ENCODE data around the gene CD209. TPM values are rescaled to one million over a fixed set of nuclear protein-coding genes. Genes with fewer than 3 reads are reported as not detected.

The CD209 gene
- total and polyA plus RNA-seq, 9 of the 15 experiments (the other 6 are each of a cell fraction or from before 2014, with no cell fraction given) = 0.01 TPM; not detected in 8

DNA sequence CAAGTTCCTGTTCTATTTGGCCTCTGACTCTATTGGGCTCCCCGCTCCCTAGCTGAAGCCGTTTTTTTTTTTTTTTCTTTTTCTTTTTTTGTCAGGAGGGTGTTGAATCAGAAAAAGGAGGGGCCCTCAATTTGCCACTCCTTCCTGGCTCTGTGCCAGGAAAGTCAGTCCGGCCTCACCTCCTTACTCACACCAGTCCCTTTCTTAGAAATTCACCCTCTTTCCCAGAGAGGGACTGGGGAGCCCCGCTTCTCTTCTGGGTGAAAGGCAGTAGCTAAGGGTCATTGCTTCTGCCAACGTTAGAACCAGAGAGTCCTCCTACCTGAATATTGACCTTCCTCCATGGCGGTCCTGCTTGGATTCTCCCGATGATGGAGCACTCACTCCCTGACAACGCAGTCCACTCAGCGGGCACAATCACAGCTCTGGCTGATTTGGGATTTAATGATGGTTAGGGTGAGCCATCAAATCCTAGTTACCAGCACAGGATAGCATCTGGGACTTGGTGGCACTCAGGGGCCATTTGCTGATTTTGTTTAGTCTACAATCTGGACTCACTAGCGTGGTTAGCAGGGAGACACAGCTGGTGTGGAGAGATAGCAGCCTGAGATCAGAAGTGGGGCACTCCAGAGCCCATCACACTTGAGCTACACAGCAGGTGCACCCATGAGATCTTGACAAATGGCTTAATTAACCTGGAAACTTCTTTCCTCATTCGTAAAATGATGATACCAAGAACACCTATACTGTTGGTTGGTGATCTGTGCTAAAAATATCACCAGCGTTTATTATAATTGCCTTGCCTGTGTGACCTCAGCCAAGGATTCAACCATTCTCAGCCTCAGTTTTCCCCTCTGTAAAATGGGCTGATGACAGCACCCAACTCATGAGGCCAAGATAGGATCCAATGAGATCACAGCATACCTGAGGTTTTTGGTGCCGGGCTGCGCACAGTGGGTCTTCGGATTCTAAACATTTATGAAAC is 47.6 kb downstream of the CD209 start (continued):
- TF ChIP-seq, protein P1, sequence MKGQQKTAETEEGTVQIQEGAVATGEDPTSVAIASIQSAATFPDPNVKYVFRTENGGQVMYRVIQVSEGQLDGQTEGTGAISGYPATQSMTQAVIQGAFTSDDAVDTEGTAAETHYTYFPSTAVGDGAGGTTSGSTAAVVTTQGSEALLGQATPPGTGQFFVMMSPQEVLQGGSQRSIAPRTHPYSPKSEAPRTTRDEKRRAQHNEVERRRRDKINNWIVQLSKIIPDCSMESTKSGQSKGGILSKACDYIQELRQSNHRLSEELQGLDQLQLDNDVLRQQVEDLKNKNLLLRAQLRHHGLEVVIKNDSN (CRISPR knock-in tag; IDR thresholded peaks at IDR 0.05) = 0 out of 2 replicates have a peak, but pooled peaks have one; percentile 19
- TF ChIP-seq SMARCA5 (IDR thresholded peaks at IDR 0.05) = peak; percentile 79; the same call in 1 of the 2 replicates
- peak; percentile 76 for TF ChIP-seq MTA2 (IDR thresholded peaks at IDR 0.05; ENCODE audit: low read depth)
- no peak for TF ChIP-seq DIDO1 (tag; IDR thresholded peaks at IDR 0.05; ENCODE audit: low read depth)
- TF ChIP-seq LEF1 (IDR thresholded peaks at IDR 0.05) = no peak
- TF ChIP-seq, protein P2, sequence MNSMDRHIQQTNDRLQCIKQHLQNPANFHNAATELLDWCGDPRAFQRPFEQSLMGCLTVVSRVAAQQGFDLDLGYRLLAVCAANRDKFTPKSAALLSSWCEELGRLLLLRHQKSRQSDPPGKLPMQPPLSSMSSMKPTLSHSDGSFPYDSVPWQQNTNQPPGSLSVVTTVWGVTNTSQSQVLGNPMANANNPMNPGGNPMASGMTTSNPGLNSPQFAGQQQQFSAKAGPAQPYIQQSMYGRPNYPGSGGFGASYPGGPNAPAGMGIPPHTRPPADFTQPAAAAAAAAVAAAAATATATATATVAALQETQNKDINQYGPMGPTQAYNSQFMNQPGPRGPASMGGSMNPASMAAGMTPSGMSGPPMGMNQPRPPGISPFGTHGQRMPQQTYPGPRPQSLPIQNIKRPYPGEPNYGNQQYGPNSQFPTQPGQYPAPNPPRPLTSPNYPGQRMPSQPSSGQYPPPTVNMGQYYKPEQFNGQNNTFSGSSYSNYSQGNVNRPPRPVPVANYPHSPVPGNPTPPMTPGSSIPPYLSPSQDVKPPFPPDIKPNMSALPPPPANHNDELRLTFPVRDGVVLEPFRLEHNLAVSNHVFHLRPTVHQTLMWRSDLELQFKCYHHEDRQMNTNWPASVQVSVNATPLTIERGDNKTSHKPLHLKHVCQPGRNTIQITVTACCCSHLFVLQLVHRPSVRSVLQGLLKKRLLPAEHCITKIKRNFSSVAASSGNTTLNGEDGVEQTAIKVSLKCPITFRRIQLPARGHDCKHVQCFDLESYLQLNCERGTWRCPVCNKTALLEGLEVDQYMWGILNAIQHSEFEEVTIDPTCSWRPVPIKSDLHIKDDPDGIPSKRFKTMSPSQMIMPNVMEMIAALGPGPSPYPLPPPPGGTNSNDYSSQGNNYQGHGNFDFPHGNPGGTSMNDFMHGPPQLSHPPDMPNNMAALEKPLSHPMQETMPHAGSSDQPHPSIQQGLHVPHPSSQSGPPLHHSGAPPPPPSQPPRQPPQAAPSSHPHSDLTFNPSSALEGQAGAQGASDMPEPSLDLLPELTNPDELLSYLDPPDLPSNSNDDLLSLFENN (IDR thresholded peaks at IDR 0.05; ENCODE audit: low read depth in 2 of 2, low read length in 2 of 2) = peak in 1 of 2 experiments; percentile 20; a peak in 1 of 4 replicates
- no peak for TF ChIP-seq ETV1 (tag; conservative IDR thresholded peaks at IDR 0.05; ENCODE audit: low read depth)
- peak; percentile 93 for TF ChIP-seq SMAD1 (IDR thresholded peaks at IDR 0.05; ENCODE audit: low read depth, low read length, partially characterized antibody)
- TF ChIP-seq CREM (IDR thresholded peaks at IDR 0.05; ENCODE audit: low read depth) = no peak
- TF ChIP-seq ARID1B (IDR thresholded peaks at IDR 0.05) = peak; percentile 87
- TF ChIP-seq XRCC3 (IDR thresholded peaks at IDR 0.05) = no peak
- peak; percentile 51; the same call in 1 of the 2 replicates for TF ChIP-seq DPF2 (IDR thresholded peaks at IDR 0.05)
- TF ChIP-seq EP300 (IDR thresholded peaks at IDR 0.05; ENCODE audit: low read length) = peak; percentile 36
- TF ChIP-seq STAT5A (IDR thresholded peaks at IDR 0.05; ENCODE audit: borderline replicate concordance, low read length) = peak; percentile 64; the same call in 1 of the 2 replicates
- TF ChIP-seq, protein P3, sequence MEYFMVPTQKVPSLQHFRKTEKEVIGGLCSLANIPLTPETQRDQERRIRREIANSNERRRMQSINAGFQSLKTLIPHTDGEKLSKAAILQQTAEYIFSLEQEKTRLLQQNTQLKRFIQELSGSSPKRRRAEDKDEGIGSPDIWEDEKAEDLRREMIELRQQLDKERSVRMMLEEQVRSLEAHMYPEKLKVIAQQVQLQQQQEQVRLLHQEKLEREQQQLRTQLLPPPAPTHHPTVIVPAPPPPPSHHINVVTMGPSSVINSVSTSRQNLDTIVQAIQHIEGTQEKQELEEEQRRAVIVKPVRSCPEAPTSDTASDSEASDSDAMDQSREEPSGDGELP (CRISPR knock-in tag; IDR thresholded peaks at IDR 0.05; ENCODE audit: borderline replicate concordance) = peak; percentile 45; the same call in 1 of the 2 replicates
- TF ChIP-seq CTBP1 (IDR thresholded peaks at IDR 0.05; ENCODE audit: borderline replicate concordance) = peak; percentile 59; the same call in 1 of the 2 replicates
- TF ChIP-seq ZEB2 (IDR thresholded peaks at IDR 0.05) = peak; percentile 37; the same call in 1 of the 2 replicates
- peak; percentile 55; the same call in 1 of the 2 replicates for TF ChIP-seq PML (IDR thresholded peaks at IDR 0.05; ENCODE audit: low read length)
- peak in 1 of 2 experiments; percentile 47; a peak in 2 of 4 replicates for TF ChIP-seq RCOR1 (IDR thresholded peaks at IDR 0.05; ENCODE audit: borderline replicate concordance in 1 of 2, low read depth in 2 of 2, low read length in 2 of 2)
- TF ChIP-seq CHD4 (IDR thresholded peaks at IDR 0.05; ENCODE audit: insufficient read depth, insufficient replicate concordance, low read depth, low read length, poor library complexity, severe bottlenecking) = peak; percentile 70
- TF ChIP-seq ZNF23 (CRISPR knock-in tag; IDR thresholded peaks at IDR 0.05) = no peak
- TF ChIP-seq, protein P4, sequence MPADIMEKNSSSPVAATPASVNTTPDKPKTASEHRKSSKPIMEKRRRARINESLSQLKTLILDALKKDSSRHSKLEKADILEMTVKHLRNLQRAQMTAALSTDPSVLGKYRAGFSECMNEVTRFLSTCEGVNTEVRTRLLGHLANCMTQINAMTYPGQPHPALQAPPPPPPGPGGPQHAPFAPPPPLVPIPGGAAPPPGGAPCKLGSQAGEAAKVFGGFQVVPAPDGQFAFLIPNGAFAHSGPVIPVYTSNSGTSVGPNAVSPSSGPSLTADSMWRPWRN (IDR thresholded peaks at IDR 0.05; ENCODE audit: low read depth) = 0 out of 2 replicates have a peak, but pooled peaks have one; percentile 27
- TF ChIP-seq ESRRA (IDR thresholded peaks at IDR 0.05; ENCODE audit: borderline replicate concordance, low read depth) = peak; percentile 75

Measured in K562 (cell line).